Common myeloid progenitor, CD34-positive (primary cell): Measurements from ENCODE around the gene RIPOR3.
"Not testable (repeated sequence)": the region's sequence is repeated elsewhere in the genome, so short reads cannot be mapped to it uniquely, and the experiment has no call there.

Experiments used
- CTCF ChIA-PET: fragments of 350-600 bp; sonication (Branson Sonifier 250); formaldehyde crosslinking; loops from one replicate; lab custom pipeline; 2021; ENCODE audit warnings: antibody characterized with exemption; lab: Charles Lee
- POLR2A ChIA-PET: fragments of 350-600 bp; sonication (Branson Sonifier 250); formaldehyde crosslinking; loops from one replicate; lab custom pipeline; 2021; ENCODE audit warnings: antibody characterized with exemption; lab: Charles Lee
- DNase-seq, 3 donors: peaks; one replicate each; pipeline versions ENCODE4 v3.0.0 to v3.0.0-alpha.2; 2013
- H3K27ac ChIP-seq, 2 experiments: 1 replicate in 1 of 2; 2 replicates in 1 of 2; pipeline ENCODE4 v1.7.0; 2013; ENCODE audit warnings: inconsistent platforms in 2 of 2, low read length in 2 of 2, mild to moderate bottlenecking in 2 of 2, low read depth in 1 of 2, moderate library complexity in 1 of 2; ENCODE audit not compliant: severe bottlenecking in 2 of 2, insufficient read depth in 1 of 2, poor library complexity in 1 of 2
- H3K27me3 ChIP-seq, 5 experiments: replicated peaks in 2 of 5; 1 replicate in 3 of 5; 2 replicates in 2 of 5; pipeline versions ENCODE4 v1.6.1 to v1.7.0; 2013; ENCODE audit warnings: low read length in 4 of 5, mild to moderate bottlenecking in 2 of 5, moderate library complexity in 2 of 5, inconsistent platforms in 1 of 5; ENCODE audit not compliant: insufficient read depth in 5 of 5, control insufficient read depth in 4 of 5
- H3K36me3 ChIP-seq, 4 experiments: 1 replicate in 2 of 4; 2 replicates in 2 of 4; pipeline versions ENCODE4 v1.6.1 to v1.7.0; 2013; ENCODE audit warnings: low read length in 3 of 4, control low read depth in 1 of 4, mild to moderate bottlenecking in 1 of 4; ENCODE audit not compliant: control insufficient read depth in 4 of 4, insufficient read depth in 4 of 4
- H3K4me1 ChIP-seq, 4 experiments: 1 replicate in 3 of 4; 2 replicates in 1 of 4; pipeline versions ENCODE4 v1.6.1 to v1.7.1; 2013; ENCODE audit warnings: low read length in 3 of 4, mild to moderate bottlenecking in 3 of 4, control low read depth in 1 of 4, inconsistent platforms in 1 of 4, moderate library complexity in 1 of 4; ENCODE audit not compliant: control insufficient read depth in 4 of 4, insufficient read depth in 4 of 4; ENCODE audit errors: control extremely low read depth in 1 of 4
- H3K4me3 ChIP-seq, 7 experiments: 1 replicate in 4 of 7; 2 replicates in 3 of 7; pipeline versions ENCODE4 v1.5.1 to v1.7.0; 2013; ENCODE audit warnings: mild to moderate bottlenecking in 7 of 7, low read length in 6 of 7, moderate library complexity in 6 of 7, inconsistent platforms in 2 of 7, low read depth in 2 of 7, control low read depth in 1 of 7; ENCODE audit not compliant: insufficient read depth in 4 of 7, control insufficient read depth in 1 of 7; ENCODE audit errors: extremely low read depth in 1 of 7
- H3K9me3 ChIP-seq, 5 experiments: 1 replicate in 4 of 5; 2 replicates in 1 of 5; pipeline versions ENCODE4 v1.6.1 to v1.7.1; 2013; ENCODE audit warnings: low read length in 4 of 5, mild to moderate bottlenecking in 2 of 5, inconsistent platforms in 1 of 5, low read depth in 1 of 5, moderate library complexity in 1 of 5; ENCODE audit not compliant: control insufficient read depth in 4 of 5, insufficient read depth in 2 of 5; ENCODE audit errors: control extremely low read depth in 1 of 5
- WGBS: methylation state at CpG from one replicate; pipeline ENCODE4 v1.1.5; 2013; ENCODE audit not compliant: insufficient coverage; 5-methylcytosine and 5-hydroxymethylcytosine counted together

RIPOR3 gene

GRCh38 chr20:50673466-50674137 is 17.7 kb downstream of the RIPOR3 start:
- no peak for DNase-seq
- Histone ChIP-seq H3K36me3 (no peaks in the 10 kb centered on the region), H3K9me3 (no peaks in the 10 kb centered on the region), H3K27me3 (no peaks in the 10 kb centered on the region), H3K4me1 (peaks cover 0 to 6% (median 0%) of the 10 kb centered on the region in 4 experiments), H3K4me3 (no peak overlapping the region), H3K27ac (no peak overlapping the region)
- CTCF ChIA-PET, result interaction anchor here (1.2 to 2.4 kb wide), 2 partner anchors 14 to 40 kb away, joined by 3 to 6 read pairs; no protein-coding TSS in a partner anchor
- 94% methylated on average over 12 of the region's 19 CpGs for WGBS
- POLR2A ChIA-PET, result no interaction called here

GRCh38 chr20:50673146-50673465 is 18.2 kb downstream of the RIPOR3 start:
- ChIA-PET POLR2A (no interaction called here), CTCF (interaction anchor here (1.0 to 2.4 kb wide), 2 partner anchors 10 to 13 kb away, joined by 3 to 6 read pairs; no protein-coding TSS in a partner anchor)
- H3K27me3 ChIP-seq, result no peaks in the 10 kb centered on the region
- no peak overlapping the region for H3K4me3 ChIP-seq
- no peaks in the 10 kb centered on the region for H3K36me3 ChIP-seq
- peaks cover 0 to 6% (median 0%) of the 10 kb centered on the region in 4 experiments for H3K4me1 ChIP-seq
- no peaks in the 10 kb centered on the region for H3K9me3 ChIP-seq
- H3K27ac ChIP-seq, result no peak overlapping the region
- 90% methylated on average over 6 of the region's 7 CpGs for WGBS
- no peak for DNase-seq

- H3K27ac ChIP-seq, result no peak overlapping the region
- no peaks in the 10 kb centered on the region for H3K36me3 ChIP-seq
- WGBS, result 100% methylated on average over 7 of the region's 8 CpGs
- no peak for DNase-seq
- peaks cover 0 to 6% (median 0%) of the 10 kb centered on the region in 4 experiments for H3K4me1 ChIP-seq
- H3K4me3 ChIP-seq, result no peak overlapping the region
- H3K27me3 ChIP-seq, result no peaks in the 10 kb centered on the region
- POLR2A ChIA-PET, result no interaction called here
- H3K9me3 ChIP-seq, result no peaks in the 10 kb centered on the region
- CTCF ChIA-PET, result interaction anchor here (1.0 to 2.4 kb wide), 4 partner anchors 10 to 77 kb away, joined by 3 to 6 read pairs (median 4); partner anchors contain the start of gene RIPOR3
These were observed 18.8 kb downstream of the RIPOR3 start for GRCh38 chr20:50672400-50673145.

DNA sequence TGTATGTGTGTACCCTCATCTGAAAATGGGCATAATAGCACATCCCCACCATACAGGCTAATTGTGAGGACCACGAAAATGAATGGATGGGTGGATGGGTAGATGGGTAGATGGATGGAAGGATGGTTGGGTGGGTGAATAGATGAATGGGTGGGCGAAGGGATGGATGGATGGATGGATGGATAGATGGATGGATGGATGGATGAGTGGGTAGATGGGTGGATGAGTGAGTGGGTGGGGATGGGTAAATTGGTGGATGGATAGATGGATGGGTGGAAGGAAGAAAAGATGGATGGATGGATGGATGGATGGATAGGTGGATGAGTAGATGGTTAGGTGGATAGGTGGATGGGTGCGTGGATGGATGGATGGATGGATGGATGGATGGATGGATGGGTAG is 19.7 kb downstream of the RIPOR3 start:
- Histone ChIP-seq H3K9me3 (no peaks in the 10 kb centered on the region), H3K27ac (no peak overlapping the region), H3K4me3 (no peak overlapping the region), H3K4me1 (peaks cover 0 to 6% (median 0%) of the 10 kb centered on the region in 4 experiments), H3K27me3 (no peaks in the 10 kb centered on the region), H3K36me3 (no peaks in the 10 kb centered on the region)
- ChIA-PET CTCF (interaction anchor here (1.0 to 1.2 kb wide), 2 partner anchors 19 to 78 kb away, joined by 3 to 4 read pairs; partner anchors contain the start of gene RIPOR3), POLR2A (no interaction called here)
- 100% methylated on average over 3 of the region's 3 CpGs for WGBS
- DNase-seq, result no peak

DNA sequence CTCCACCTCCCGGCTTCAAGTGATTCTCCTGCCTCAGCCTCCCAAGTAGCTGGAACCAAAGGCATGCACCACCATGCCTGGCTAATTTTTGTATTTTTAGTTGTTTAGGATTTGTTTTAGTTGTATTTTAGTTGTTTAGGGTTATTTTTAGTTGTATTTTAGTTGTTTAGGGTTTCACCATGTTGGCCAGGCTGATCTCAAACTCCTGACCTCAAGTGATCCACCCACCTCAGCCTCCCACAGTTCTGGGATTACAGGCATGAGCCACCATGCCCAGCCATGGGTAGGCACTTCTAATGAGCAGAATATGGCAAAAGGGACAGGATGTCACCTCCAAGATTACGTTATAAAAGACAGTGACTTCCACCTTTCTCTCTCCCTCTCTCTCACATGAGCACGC is 20.3 kb downstream of the RIPOR3 start:
- H3K9me3 ChIP-seq, POLR2A ChIA-PET, H3K36me3 ChIP-seq, H3K4me1 ChIP-seq, CTCF ChIA-PET, H3K27ac ChIP-seq, H3K27me3 ChIP-seq, H3K4me3 ChIP-seq, DNase-seq: not testable (repeated sequence)
- 0% methylated on average over 1 of the region's 3 CpGs for WGBS

DNA sequence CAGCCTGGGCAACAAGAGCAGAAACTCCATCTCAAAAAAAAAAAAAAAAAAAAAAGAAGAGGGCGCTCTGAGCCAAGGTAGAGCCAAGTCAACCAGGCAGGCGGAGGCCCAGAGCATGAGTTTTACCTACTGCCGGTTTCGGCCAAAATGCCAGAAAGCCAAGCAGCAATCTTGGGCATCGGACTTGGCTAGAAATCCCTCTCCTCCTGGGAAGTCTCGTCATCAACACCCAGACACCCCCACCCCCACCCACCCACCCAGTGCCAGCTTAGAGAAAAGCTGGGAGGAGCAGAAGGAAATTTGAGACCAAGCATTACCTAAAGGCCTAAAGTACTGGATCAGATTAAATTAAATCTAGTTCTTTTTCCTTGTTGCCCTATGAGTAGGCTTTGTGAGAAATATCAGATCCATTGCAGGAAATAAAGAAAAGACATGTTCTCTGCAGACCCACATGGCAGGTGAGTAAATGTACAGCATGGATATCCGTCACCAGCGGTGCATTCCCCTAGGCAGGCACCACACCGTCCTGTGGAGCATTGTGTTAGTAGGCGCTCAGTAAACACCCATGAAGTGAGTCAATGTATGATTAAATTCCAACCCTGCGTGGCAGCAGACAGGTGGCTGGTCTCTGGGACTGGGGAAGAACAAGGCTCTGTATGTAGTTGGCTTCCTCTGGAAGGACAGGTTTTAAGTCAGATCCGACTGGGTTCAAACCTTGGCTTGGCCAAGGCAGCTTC is 21.0 kb downstream of the RIPOR3 start:
- Histone ChIP-seq H3K27me3 (no peaks in the 10 kb centered on the region), H3K27ac (no peak overlapping the region), H3K4me3 (no peak overlapping the region), H3K4me1 (peaks cover 0 to under 1% (median 0%) of the 10 kb centered on the region in 4 experiments), H3K9me3 (no peaks in the 10 kb centered on the region), H3K36me3 (no peaks in the 10 kb centered on the region)
- POLR2A ChIA-PET, result no interaction called here
- CTCF ChIA-PET, result no interaction called here
- WGBS, result 98% methylated on average over 9 of the region's 12 CpGs
- DNase-seq, result no peak
